ENCODE results near the gene TMEM164. TPM values are rescaled to one million over a fixed set of nuclear protein-coding genes. Genes with fewer than 3 reads are reported as not detected.
A peak's percentile ranks its signal among the peaks of the same experiment; 100 is the strongest.

The TMEM164 gene
- total RNA-seq, 1 donor from 2014 or later = 33.3 TPM

DNA sequence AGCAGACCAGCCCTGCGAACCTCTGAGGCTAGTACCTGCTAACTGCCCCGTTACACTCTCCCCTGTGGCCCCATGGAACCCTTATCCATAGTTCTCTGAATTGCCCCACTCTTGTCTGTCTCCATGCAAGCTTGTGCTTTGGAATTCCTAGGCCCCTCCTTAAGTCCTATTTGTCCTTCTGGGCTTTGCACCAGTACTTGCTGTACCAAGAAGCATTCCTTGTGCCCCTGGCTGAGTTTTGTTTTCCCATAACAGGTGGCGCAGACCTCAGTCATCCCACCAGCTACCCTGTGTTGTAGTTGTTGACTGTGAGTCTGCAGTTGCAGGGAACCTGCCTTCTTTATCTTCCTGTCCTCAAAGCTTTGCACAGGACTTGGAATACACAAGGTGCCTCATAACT lies 167.1 kb downstream of the TMEM164 start:
- DNase-seq = no peak

DNA sequence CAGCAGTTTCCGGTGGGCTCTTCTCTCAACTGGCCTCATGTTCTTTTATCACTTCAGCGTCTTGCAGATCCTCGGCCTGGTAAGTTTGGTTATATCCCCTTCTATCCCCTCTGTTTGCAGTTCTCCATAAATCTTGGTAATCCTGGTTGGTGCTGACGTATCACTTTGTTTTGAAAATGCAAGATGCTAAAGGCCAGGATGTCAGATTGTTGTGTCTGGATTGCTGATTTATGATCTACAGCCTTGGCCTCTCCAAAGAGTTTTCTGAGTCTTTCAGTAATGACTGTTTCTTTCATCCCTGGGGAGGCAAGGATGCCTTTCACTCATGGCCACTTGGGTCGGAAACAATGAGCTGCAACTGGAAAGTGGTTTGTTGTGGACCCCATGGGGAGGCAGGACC lies 168.5 kb downstream of the TMEM164 start:
- no peak for DNase-seq

DNA sequence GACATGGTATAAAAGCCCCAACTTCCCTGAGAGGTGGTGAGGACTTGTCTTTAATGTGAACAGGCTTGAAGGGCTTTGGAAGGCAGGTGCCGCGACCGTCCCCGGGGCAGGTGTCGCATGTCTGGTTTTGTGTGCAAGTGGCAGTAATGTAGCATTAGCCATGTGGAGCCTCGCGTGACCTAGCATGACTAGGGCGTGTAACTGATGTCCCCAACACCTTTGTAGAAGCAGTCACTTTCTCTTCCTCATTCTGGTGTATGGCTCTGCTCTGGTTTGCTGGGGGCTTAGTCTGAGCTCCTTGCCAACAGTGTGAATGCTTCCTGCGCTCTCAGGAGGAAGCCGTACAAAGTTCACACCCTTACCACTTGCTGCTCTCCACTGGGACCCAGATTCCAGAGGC lies 169.3 kb downstream of the TMEM164 start:
- no peak for DNase-seq

DNA sequence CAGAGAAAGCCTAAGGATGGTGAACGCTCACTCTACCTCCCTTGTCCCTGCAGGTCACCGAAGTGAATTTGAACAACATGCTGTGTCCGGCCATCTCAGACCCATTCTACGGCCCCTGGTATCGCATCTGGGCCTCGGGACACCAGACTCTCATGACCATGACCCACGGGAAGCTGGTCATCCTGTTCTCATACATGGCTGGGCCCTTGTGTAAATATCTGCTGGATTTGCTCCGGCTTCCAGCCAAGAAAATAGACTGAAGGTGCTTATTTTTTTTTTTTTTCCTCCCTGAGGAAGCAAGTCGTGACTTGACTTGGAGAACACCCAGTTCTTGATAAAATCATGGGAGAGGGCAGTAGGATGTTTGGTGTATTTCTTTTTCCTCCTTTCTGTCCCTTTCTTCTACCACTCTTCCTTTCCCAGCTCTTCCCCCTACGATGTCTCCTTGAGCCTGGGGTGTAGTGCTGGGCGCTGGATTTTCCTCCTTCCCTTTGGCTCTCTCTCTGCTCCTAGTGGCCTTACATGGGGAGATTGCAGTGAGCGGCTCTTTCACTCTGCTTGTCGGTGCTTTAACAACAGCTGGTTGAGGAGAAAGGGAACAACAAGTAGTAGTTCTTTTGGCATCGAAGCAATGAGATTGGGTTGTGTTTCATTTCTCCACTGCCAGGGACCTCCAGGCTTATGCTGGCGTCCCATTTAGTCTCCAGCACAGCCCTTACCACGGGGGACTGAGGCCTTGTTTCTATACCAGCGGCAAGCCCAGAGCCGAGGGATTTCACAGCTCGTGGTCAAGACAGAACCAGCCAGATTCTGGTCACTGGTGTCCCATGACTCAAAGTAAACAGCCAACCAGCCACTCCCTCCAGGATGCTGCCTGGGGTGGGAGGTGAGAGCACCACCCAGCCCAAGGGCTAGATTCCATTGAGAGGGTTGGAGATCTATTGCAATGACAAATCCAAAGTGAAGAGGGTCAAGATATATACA lies 170.6 kb downstream of the TMEM164 start:
- DNase-seq = no peak

DNA sequence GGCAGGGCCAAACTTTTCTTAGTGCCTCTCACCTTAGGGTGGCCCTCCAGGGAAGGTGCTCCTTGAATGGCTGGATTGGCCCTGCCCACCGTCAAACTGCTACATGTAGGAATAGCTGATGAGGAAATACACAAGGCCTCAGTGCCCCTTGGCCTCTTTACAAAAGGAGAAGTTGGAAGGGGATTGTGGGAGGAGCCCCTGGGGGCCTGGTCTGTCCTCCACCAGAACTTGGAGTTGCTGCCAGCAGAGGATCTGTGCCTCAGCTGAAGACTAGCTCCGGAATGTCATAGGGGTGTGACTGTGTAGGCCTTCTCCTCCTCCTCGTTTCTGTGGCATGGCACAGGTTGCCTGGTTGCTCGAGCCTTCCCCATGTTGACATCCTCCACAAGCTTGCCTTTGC lies 172.2 kb downstream of the TMEM164 start:
- DNase-seq = no peak

DNA sequence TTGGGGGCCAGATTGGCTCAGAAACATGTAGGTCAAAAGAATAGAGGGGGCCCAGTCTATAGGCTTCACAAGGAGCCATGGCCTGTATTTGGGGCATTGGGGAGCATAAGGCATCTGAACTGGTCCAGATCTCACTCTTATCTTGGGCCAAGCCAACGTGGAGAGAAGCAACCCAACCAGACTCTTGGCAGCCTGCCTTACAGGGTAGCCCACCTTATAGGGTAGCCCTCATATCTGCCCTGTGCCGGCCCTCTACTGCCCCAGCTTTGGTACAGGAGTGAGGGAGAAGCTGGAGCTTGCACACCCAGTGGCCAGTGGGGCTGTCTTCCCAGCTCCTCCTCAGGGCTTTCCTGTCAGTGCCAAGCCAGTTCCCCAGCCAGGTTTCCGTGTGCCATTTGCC lies 172.8 kb downstream of the TMEM164 start:
- DNase-seq = no peak

DNA sequence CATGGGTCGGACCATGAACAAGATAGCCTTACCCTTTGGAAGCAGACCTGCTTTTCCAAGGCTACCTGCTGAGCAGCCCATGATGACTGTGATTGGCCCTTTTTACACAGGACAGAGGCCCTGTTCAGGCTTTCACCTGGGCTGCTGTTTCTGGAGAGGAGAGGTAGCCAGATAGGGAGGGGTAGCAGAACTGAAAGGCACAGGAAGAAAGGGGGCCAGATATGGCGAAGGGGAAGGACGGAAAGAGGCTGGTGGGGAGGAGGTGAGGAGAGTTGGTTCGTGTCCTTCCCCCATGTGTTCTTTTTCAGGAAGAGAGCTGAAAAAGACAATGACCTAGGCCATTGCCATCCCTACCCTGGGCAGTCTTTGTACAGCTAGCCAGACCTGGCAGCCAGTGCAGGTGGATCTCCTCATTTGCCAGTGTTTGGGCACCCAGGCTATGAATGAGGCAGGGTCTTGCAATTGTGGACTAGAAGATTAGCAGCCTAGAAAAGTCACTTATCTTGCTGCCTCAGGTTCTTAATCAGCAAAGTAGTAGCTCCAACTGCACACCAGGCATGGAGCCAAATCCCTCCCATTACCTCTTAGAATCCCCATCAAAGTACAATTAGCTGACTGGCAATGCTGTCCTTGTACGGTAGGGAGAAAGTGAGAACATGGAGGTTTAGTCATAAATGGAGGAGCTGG lies 175.4 kb downstream of the TMEM164 start:
- no peak for DNase-seq

DNA sequence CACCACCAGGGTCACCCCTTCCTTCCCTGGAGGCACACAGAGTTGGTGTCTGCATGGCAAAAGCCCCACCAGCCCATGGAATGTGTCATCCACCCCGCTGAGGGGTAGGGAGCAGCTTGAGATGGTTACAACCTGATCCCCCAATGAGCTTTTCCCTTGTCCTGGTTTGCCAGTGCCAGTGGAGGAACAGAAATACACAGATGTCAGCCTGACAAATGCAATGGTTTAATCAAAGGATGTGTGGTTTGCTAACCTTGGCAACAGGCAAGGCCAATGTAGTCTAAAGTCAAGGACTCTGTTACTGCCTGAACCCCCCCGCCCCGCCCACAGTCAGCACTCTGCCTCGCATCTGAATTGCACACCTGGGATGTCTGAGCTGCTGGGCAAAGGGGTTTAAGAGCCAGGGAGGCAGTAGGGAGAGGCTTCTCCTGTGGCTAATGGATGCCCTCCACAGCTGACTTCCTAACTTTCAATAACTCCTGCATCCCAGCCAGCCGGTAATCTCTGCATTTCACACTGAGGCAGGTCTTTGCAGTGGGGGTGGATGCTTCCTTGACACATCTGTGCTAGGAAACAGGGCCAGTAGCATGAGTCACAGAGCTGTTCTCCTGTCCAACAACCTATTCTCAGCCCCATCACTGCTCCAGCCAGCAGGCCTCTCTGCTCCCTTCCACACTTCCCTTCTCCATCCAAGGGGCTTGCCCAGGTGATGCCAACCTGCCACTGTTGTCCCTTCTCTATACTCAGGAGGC lies 177.4 kb downstream of the TMEM164 start:
- DNase-seq = no peak

DNA sequence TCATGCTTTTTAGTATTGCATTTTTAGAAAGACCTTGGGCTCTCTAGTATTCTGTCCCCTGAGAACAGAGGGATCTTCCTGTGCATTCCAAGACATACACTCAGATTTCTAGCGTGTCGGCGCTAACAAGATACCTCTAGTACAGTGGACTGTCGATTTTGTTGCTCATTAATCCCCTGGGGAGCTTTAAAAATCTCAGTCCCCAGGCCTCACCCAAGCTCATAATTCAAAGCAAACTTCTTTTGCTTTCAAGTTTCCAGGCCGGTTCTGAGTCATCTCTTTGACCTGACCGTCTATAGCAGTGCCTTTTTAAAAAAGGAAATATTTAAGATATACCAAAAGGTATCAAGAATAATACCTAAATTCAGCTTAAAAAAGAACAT lies 178.0 kb downstream of the TMEM164 start:
- no peak for DNase-seq

DNA sequence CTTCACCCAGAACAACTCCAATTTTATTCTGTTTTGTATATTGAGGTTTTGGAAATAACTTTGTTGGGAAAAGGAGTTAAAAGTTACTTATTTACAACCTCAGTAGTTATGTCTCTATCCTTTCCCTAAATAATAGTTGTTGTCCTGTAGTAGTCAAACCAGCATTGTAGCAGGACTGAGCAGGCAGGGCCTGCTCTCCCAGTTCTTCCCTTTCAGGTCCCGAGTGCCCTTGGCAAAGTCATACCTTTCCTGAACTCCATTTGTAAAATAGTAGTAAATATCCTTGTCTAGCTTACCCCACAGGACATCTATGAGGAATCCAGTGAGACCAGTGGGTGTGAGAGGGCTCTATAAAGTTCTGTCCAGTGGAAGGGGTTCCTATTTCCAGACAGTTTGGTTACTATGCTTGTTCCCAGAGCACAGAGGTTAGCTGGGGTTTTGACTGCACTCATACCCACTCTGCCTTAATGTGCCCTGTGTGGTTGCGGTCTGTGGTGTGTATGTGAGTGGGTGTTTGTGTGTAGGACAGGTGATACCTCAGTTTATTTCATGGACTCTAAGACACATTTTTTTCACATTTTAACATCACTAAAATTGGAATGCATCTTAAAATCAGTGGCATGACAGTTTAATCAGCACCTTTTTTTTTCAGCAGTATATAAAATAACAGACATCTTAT lies 178.7 kb downstream of the TMEM164 start:
- no peak for DNase-seq

DNA sequence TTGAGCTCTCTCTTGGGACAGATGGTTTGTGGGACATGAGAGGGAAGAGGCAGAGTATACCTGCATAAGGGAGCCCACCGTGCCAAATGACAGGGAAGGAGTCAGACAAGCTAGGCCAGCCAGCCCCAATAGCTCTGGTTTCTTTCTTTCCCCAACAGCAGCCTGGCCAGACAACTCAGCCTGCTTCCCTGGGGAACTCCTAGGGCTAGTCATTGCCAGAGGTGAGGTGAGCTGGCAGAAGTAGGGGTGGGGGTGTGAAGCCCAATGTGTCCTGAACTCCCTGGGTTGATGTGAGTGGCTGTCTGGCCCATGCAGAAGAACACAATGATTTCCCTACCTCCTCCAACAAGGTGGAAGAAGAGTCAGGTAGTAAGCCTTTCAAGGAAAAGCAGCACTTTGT lies 179.4 kb downstream of the TMEM164 start:
- no peak for DNase-seq

DNA sequence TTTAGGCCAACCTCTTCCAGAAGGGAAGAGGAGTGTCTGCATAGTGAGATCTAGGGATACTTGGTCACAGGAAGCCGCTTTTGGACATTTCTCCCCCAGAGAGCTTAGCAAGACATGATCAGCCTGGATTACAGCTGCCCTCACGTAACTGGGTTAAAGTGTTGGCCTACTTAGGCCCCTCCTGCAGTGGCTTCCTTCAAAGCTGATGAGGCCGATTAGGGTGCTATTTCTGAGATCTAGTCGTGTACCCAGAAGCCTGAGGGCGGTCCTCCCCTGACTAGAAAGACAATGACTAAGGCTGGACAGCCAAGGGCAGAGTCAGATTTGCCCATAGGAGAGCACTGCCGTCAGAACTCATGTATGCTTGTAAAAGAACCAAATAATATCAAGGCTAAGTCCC lies 180.0 kb downstream of the TMEM164 start:
- no peak for DNase-seq

DNA sequence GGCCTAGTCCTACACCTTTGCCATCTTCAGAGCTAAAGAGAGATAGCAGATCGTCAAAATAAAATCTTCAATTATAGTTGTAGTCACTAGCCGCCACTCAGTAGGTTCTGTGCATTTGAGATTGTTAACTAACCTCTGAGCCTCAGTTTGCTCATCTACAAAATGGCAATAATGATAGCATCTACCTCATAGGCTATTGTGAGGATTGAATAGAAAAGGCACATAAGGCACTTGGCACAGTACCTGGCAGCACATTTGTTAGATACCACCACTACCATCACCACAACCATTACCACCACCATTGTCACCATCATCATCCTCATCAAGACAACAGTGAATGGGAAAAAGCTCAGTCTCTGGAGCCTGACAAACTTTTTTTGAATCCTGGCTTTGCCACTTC lies 180.4 kb downstream of the TMEM164 start:
- DNase-seq = no peak

DNA sequence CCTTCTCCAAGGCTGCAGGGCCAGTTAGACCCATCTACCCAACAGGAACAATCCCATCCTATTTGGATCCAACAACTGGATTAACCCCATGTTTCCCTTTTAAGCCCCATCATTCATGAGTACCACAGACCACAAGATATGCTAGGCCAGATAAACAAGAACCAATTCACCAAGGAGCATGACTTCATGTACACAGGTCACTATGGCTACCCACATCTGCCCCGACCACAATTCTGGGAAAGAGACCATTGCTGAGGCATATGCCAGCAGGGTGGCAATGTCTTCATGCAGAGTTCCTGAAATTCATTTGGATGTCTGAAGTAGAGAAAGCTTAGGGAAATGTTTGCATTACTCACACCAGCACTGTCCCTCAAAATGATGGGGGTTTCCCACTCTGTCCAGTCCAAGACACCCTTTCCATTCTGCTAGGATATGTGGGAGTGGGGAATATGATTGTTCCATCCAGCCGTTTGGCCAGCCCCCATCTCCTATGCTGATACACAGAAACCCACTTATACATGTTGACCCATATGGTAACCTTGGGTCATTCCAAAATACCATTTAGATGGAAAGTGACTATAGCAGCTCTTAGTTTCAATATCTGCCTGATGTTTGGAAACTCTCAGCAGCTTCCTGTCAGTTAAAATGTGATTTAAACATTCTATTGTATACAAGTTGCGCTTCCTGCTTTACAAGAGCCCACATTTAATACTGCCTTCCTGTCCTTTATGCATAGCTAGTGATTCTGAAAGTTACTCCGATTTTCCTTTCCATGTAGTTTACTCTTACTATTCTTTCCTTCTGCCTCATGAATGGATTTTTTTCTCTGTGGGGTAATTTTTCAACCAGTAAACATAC lies 186.0 kb downstream of the TMEM164 start:
- DNase-seq = no peak

DNA sequence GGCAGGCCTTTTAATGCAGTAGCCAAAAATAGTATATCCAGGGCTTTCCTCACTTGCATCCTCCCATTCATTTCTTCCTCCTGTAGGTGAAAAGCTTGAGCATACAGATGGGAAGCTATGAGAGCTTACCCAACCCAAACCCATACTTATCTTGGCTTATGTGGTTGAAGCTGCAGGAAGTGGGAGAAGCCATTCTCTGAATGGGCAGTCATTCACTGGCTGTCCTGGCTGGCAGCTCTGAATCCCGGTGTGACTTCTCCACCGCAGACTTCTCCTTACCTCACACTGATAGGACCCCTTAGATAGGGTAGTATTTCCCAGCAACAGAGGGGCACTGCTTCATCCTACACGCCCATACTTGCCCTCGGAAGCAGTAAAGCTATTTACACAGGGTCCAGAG lies 189.6 kb downstream of the TMEM164 start:
- DNase-seq = no peak

DNA sequence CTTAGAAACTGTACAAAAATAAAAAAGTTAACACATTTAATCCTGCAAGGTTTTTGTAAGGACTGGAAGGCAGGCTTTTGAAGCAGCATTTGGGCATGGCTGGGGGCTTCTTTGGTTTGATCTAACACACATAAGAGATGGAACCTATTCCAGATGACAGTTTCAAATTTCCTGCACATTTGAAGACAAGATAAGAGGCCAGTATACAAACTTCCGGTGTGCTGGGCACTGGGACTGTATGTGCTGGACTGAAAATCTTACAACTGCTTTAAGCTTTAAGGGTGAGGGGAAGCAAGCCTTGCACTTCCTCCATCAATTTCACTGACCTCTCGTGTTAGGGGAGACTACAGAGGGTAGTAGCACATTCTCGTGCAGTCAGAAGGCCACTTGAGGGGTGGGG lies 192.1 kb downstream of the TMEM164 start:
- DNase-seq = no peak

DNA sequence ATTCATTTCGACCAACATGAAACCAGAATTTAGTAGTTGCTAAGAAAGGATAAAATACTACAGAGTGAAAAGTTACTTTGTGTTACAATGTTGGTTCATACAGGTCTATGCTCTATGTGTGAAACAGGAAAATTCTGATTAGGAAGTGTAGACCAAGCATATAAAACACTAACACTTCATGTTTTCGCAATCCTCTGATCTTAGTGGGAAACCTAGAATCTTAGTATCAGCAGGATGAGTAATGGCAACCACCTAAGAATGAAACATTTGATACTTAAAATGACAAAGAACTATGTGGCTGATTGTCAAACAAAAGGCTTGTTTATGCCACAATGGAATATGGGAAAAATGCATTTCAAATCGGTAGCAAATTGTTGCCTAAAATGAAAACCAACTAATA lies 198.9 kb downstream of the TMEM164 start:
- DNase-seq = no peak

DNA sequence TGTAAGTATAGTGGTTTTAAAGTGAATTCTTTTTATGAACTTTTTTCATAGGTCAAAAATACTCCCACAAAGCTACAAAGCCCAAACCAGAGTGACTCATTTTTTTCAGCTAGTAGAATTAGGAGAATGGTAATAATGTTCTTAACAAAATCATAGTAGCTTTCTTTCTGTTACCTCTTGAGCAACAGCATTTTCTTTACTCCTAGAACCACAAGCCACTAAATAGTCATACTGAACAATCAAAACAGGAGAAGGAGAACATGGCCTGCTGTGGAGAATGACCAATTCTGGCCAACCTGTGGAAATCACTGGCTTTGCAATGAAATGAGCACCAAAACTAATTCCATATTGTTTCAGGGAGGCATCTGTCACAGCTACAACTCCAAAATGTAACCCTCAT lies 202.1 kb downstream of the TMEM164 start:
- DNase-seq = no peak

DNA sequence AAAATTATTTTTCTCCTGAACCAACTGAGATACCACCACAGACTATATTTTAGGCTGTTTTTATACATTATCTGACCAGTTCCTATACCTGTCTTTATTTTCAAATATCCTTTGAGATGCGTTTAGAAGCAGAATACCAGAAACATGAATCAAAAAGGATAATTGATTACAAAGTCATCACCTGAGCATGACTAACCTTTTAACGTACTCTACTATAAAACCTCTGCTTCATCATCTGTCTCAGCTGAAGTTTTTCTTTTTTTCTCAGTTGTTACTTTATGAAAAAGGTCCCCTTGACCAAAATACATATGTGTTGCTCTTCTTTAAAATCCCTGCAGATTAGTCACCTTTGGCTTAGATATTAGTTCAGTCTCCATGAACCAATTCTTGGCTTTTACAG lies 205.2 kb downstream of the TMEM164 start:
- DNase-seq = no peak

DNA sequence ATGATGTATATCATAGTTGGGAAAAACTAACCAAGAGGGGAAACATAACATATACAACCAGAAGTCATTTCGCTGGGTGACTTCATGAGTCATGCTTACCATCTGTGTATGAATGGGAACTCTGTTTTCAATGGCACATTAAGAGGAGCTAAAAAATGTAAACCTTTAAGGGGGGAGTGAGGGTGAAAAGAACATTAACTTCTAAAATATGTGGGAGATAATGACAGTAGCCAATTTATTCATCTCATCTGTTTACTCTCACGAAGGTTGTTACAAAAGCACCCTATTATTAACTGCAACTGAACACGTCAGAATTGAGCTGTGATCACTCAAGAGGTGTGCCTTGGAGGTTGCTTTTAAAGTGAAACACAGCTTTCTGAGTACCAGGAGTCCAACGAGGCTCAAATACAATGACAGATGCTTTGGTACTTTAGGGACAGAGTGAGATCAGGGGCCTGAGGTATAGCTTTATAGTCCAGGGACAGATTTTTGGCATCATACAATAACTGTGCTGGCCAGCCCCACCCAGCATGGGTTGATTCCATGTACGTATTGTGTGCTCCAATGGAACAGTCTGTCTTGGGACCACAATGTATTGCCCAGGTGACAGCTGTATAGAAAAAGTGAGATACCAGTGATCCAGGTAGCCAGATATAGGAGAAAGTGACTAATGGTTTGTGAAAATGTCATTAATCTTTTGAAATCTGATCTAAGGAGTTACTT lies 207.7 kb downstream of the TMEM164 start:
- DNase-seq = peak; percentile 34

DNA sequence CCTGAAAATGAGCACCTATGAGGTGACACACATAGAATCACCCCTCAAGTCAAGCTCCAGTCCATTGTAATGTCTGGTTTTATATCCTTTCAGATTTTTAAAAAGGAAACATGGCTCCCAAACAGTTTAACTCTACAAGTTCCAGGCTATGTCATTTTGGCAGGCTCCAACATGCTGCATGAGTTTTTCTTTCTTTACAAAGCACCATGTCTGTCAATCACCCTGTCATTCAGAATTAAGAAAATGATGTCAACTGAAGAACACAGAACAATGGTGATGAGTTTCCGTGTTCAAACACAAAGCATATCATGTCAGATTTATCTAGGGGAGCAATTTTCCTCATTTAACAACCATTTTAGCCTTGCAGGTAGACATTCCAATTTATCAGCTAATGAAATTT lies 208.4 kb downstream of the TMEM164 start:
- DNase-seq = no peak

Measured in skin of body (tissue), 2 donors.